Vagina (tissue), 2 donors: ENCODE results near the gene SH3BP5. TPM values are rescaled to one million over a fixed set of nuclear protein-coding genes. Genes with fewer than 3 reads are reported as not detected.

Experiments used
- DNase-seq, 2 donors: peaks; one replicate each; pipeline ENCODE4 v3.0.0-alpha.2; 2017; ENCODE audit errors: extremely low spot score in 2 of 2
- H3K27ac ChIP-seq: fragments of 200-600 bp; sonication (generic); one replicate; pipeline ENCODE4 v1.5.1; 2019
- H3K27me3 ChIP-seq: fragments of 200-600 bp; sonication (generic); one replicate; pipeline ENCODE4 v1.5.1; 2019
- H3K36me3 ChIP-seq, 2 donors: fragments of 200-600 bp; sonication (generic); one replicate each; pipeline ENCODE4 v1.5.1; 2017 to 2019
- H3K4me1 ChIP-seq: fragments of 200-600 bp; sonication (generic); one replicate; pipeline ENCODE4 v1.5.1; 2019
- H3K4me3 ChIP-seq, 2 donors: fragments of 200-600 bp; sonication (generic); 1 replicate in 1 of 2; 2 replicates in 1 of 2; pipeline ENCODE4 v1.5.1; 2016 to 2019
- H3K9me3 ChIP-seq: fragments of 200-600 bp; sonication (generic); one replicate; pipeline ENCODE4 v1.5.1; 2019
- CTCF ChIP-seq, 3 experiments: fragments of 450-650 bp in 2 of 3; fragments of 200-600 bp in 1 of 3; sonication (generic) in 1 of 3; IDR thresholded peaks; one replicate each; pipeline ENCODE4 v1.5.1; 2017 to 2019; ENCODE audit warnings: antibody characterized with exemption in 3 of 3, mild to moderate bottlenecking in 2 of 3, moderate library complexity in 2 of 3
- POLR2A ChIP-seq, 2 donors: fragments of 450-650 bp; IDR thresholded peaks; one replicate each; pipeline ENCODE4 v1.6.1; 2017; ENCODE audit warnings: antibody characterized with exemption in 2 of 2, mild to moderate bottlenecking in 2 of 2, moderate library complexity in 2 of 2
- POLR2AphosphoS5 ChIP-seq, 2 donors: sonication (generic); formaldehyde crosslinking; IDR thresholded peaks; one replicate each; pipeline ENCODE4 v1.9.0; 2017; ENCODE audit warnings: antibody characterized with exemption in 2 of 2, mild to moderate bottlenecking in 2 of 2, low read depth in 1 of 2; ENCODE audit not compliant: insufficient read depth in 1 of 2
- intact Hi-C: fragments of 100-400 bp; cut with DNase I; formaldehyde crosslinking; loops from one replicate; pipeline ENCODE4 v1.15.1; 2023
- total RNA-seq: library from RNA; depleted of rRNA; stranded (reverse); fragments of >200 nt; gene quantifications from one replicate; pipeline ENCODE4 v1.2.3, GENCODE V29; 2016

Gene SH3BP5
- total RNA-seq, 1 donor from 2014 or later = 78.6 TPM

- TF ChIP-seq POLR2A (IDR thresholded peaks at IDR 0.05) (no peak), CTCF (IDR thresholded peaks at IDR 0.05) (no peak), POLR2AphosphoS5 (IDR thresholded peaks at IDR 0.05; ENCODE audit: insufficient read depth in 1 of 2, low read depth in 1 of 2) (no peak)
- no peak overlapping the region for H3K4me3 ChIP-seq
- H3K27ac ChIP-seq = no peak overlapping the region
- no peaks in the 10 kb centered on the region for H3K9me3 ChIP-seq
- peaks cover 0 to 76% of the 10 kb centered on the region in 2 donors for H3K36me3 ChIP-seq
- H3K27me3 ChIP-seq = no peaks in the 10 kb centered on the region
- peaks cover 8% of the 10 kb centered on the region for H3K4me1 ChIP-seq
- no peak for DNase-seq
- intact Hi-C loops = no loop called here
Measured at GRCh38 chr3:15216501-15216900, 115.9 kb downstream of the SH3BP5 start.

GRCh38 chr3:15215996-15216395 is 116.4 kb downstream of the SH3BP5 start:
- no peak overlapping the region for H3K4me3 ChIP-seq
- no peaks in the 10 kb centered on the region for H3K9me3 ChIP-seq
- DNase-seq = no peak
- H3K27me3 ChIP-seq = no peaks in the 10 kb centered on the region
- intact Hi-C loops = no loop called here
- H3K4me1 ChIP-seq = peaks cover 10% of the 10 kb centered on the region
- H3K36me3 ChIP-seq = peaks cover 0 to 71% of the 10 kb centered on the region in 2 donors
- TF ChIP-seq CTCF (IDR thresholded peaks at IDR 0.05) = no peak
- no peak for TF ChIP-seq POLR2A (IDR thresholded peaks at IDR 0.05)
- no peak overlapping the region for H3K27ac ChIP-seq

- intact Hi-C loops = no loop called here
- no peak for DNase-seq
- no peaks in the 10 kb centered on the region for H3K27me3 ChIP-seq
- H3K27ac ChIP-seq = no peak overlapping the region
- H3K4me3 ChIP-seq = no peak overlapping the region
- peaks cover 0 to 58% of the 10 kb centered on the region in 2 donors for H3K36me3 ChIP-seq
- H3K4me1 ChIP-seq = peaks cover 17% of the 10 kb centered on the region
- H3K9me3 ChIP-seq = no peaks in the 10 kb centered on the region
- no peak for TF ChIP-seq CTCF (IDR thresholded peaks at IDR 0.05)
- TF ChIP-seq POLR2A (IDR thresholded peaks at IDR 0.05) = no peak
- no peak for TF ChIP-seq POLR2AphosphoS5 (IDR thresholded peaks at IDR 0.05; ENCODE audit: insufficient read depth in 1 of 2, low read depth in 1 of 2)
Measured at GRCh38 chr3:15214758-15215157, 117.6 kb downstream of the SH3BP5 start.

- no peak for DNase-seq
- Histone ChIP-seq H3K27me3 (no peaks in the 10 kb centered on the region), H3K27ac (no peak overlapping the region), H3K36me3 (peaks cover 0 to 36% of the 10 kb centered on the region in 2 donors), H3K4me1 (peaks cover 42% of the 10 kb centered on the region), H3K4me3 (no peak overlapping the region), H3K9me3 (no peaks in the 10 kb centered on the region)
- intact Hi-C loops = no loop called here
- TF ChIP-seq POLR2A (IDR thresholded peaks at IDR 0.05) (no peak), POLR2AphosphoS5 (IDR thresholded peaks at IDR 0.05; ENCODE audit: insufficient read depth in 1 of 2, low read depth in 1 of 2) (no peak), CTCF (IDR thresholded peaks at IDR 0.05) (no peak)
Measured at GRCh38 chr3:15211937-15212336, 120.4 kb downstream of the SH3BP5 start.

- no peaks in the 10 kb centered on the region for H3K9me3 ChIP-seq
- peaks cover 0 to 9% of the 10 kb centered on the region in 2 donors for H3K36me3 ChIP-seq
- H3K27ac ChIP-seq = peak overlapping the region; percentile 96
- no peak for DNase-seq
- intact Hi-C loops = no loop called here
- TF ChIP-seq POLR2A (IDR thresholded peaks at IDR 0.05) = no peak
- no peak for TF ChIP-seq POLR2AphosphoS5 (IDR thresholded peaks at IDR 0.05; ENCODE audit: insufficient read depth in 1 of 2, low read depth in 1 of 2)
- no peak for TF ChIP-seq CTCF (IDR thresholded peaks at IDR 0.05)
- H3K4me3 ChIP-seq = peak overlapping the region in 1 of 2 donors; percentile 88
- no peaks in the 10 kb centered on the region for H3K27me3 ChIP-seq
- peaks cover 42% of the 10 kb centered on the region for H3K4me1 ChIP-seq
Measured at GRCh38 chr3:15207836-15208504, 124.4 kb downstream of the SH3BP5 start.
